CD4-positive, alpha-beta T cell treated with Interleukin-17A for 4 hours (primary cell): Measurements from ENCODE around the gene COL27A1.

Source experiments
- DNase-seq: peaks from one replicate; pipeline ENCODE4 v3.0.0-alpha.2; 2020; ENCODE audit warnings: mixed read lengths

COL27A1 gene

GRCh38 chr9:114207845-114208244, 52.5 kb downstream of the COL27A1 start:
- DNase-seq, result no peak

GRCh38 chr9:114209151-114209550, 53.8 kb downstream of the COL27A1 start:
- no peak for DNase-seq

GRCh38 chr9:114210136-114210535, 54.8 kb downstream of the COL27A1 start:
- no peak for DNase-seq

- DNase-seq, result no peak
Measured at GRCh38 chr9:114210691-114211276, 55.4 kb downstream of the COL27A1 start.

- no peak for DNase-seq
Measured at GRCh38 chr9:114212826-114213225, 57.5 kb downstream of the COL27A1 start.

- DNase-seq, result no peak
Measured at GRCh38 chr9:114213566-114213965, 58.2 kb downstream of the COL27A1 start.

GRCh38 chr9:114214181-114214580, 58.8 kb downstream of the COL27A1 start:
- no peak for DNase-seq

GRCh38 chr9:114214686-114215414, 59.5 kb downstream of the COL27A1 start:
- DNase-seq, result no peak

GRCh38 chr9:114216081-114216480, 60.7 kb downstream of the COL27A1 start:
- no peak for DNase-seq

GRCh38 chr9:114216976-114217375, 61.6 kb downstream of the COL27A1 start:
- no peak for DNase-seq

GRCh38 chr9:114218264-114219120, 63.2 kb downstream of the COL27A1 start:
- no peak for DNase-seq

- no peak for DNase-seq
Measured at GRCh38 chr9:114220061-114220541, 64.8 kb downstream of the COL27A1 start.

- DNase-seq, result no peak
Measured at GRCh38 chr9:114221706-114222465, 66.5 kb downstream of the COL27A1 start.

GRCh38 chr9:114223564-114224246, 68.4 kb downstream of the COL27A1 start:
- DNase-seq, result no peak

- no peak for DNase-seq
Measured at GRCh38 chr9:114224247-114224610, 68.9 kb downstream of the COL27A1 start.

GRCh38 chr9:114225561-114226212, 70.3 kb downstream of the COL27A1 start:
- no peak for DNase-seq

GRCh38 chr9:114226246-114227055, 71.1 kb downstream of the COL27A1 start:
- DNase-seq, result no peak

- no peak for DNase-seq
Measured at GRCh38 chr9:114227288-114228015, 72.1 kb downstream of the COL27A1 start.

GRCh38 chr9:114228016-114228808, 72.9 kb downstream of the COL27A1 start:
- DNase-seq, result no peak
